Panc1 (cell line): Measurements from ENCODE around the gene OASL. TPM values are rescaled to one million over a fixed set of nuclear protein-coding genes. Genes with fewer than 3 reads are reported as not detected.

Experiments used
- ATAC-seq: fragments of 200-7000 bp; cut with Tn5 transposase; 2 replicates; pipeline ENCODE4 v1.9.1; 2020; ENCODE audit warnings: mild to moderate bottlenecking, moderate library complexity
- BruUV-seq: library from RNA; stranded (reverse); fragments of 400-500 nt; replicated peaks from 2 replicates; lab custom pipeline; 2021; lab: Mats Ljungman, UMichigan
- CTCF ChIA-PET: fragments of 300-600 bp; sonication (Branson Sonifier 250); formaldehyde crosslinking; loops from one replicate; lab custom pipeline; 2022; ENCODE audit warnings: antibody characterized with exemption; lab: Charles Lee
- POLR2A ChIA-PET: fragments of 300-600 bp; sonication (Branson Sonifier 250); formaldehyde crosslinking; loops from one replicate; lab custom pipeline; 2022; ENCODE audit warnings: antibody characterized with exemption; lab: Charles Lee
- DNase-seq: peaks from one replicate; pipeline ENCODE4 v3.0.0-alpha.2; 2010; ENCODE audit warnings: low read depth, low spot score
- H3K27ac ChIP-seq: 2 replicates; pipeline ENCODE4 v1.5.1; 2011; ENCODE audit warnings: mild to moderate bottlenecking, low read length, inconsistent platforms
- H3K27me3 ChIP-seq: fragments of 200-500 bp; sonication (Bioruptor generic); 2 replicates; pipeline ENCODE4 v1.6.0; 2014; ENCODE audit warnings: low read length, inconsistent platforms; ENCODE audit not compliant: control insufficient read depth, insufficient read depth
- H3K36me3 ChIP-seq: fragments of 200-500 bp; sonication (Bioruptor generic); 2 replicates; pipeline ENCODE4 v1.5.1; 2014; ENCODE audit warnings: inconsistent platforms, mild to moderate bottlenecking, low read length, moderate library complexity; ENCODE audit not compliant: control insufficient read depth, insufficient read depth
- H3K4me1 ChIP-seq: 2 replicates; pipeline ENCODE4 v1.5.1; 2011; ENCODE audit warnings: inconsistent platforms, mild to moderate bottlenecking, low read length, moderate library complexity; ENCODE audit not compliant: control insufficient read depth, insufficient read depth
- H3K4me3 ChIP-seq, 2 experiments: 2 replicates each; pipeline ENCODE4 v1.5.1; 2011 to 2012; ENCODE audit warnings: low read depth in 2 of 2, low read length in 2 of 2, mild to moderate bottlenecking in 2 of 2, inconsistent platforms in 1 of 2, moderate library complexity in 1 of 2
- H3K9me3 ChIP-seq: fragments of 200-500 bp; sonication (Bioruptor generic); 2 replicates; pipeline ENCODE4 v1.5.1; 2014; ENCODE audit warnings: low read depth, mild to moderate bottlenecking, inconsistent platforms, low read length, moderate library complexity; ENCODE audit not compliant: control insufficient read depth, insufficient read depth
- POLR2AphosphoS5 ChIP-seq: IDR thresholded peaks from 2 replicates; pipeline ENCODE4 v1.6.1; 2012; ENCODE audit warnings: mild to moderate bottlenecking, low read depth, low read length, moderate library complexity
- SIN3A ChIP-seq: IDR thresholded peaks from 2 replicates; pipeline ENCODE4 v1.6.1; 2012; ENCODE audit warnings: low read depth, mild to moderate bottlenecking, low read length, moderate library complexity, borderline replicate concordance; ENCODE audit not compliant: insufficient read depth
- TCF7L2 ChIP-seq: IDR thresholded peaks from 2 replicates; pipeline ENCODE4 v1.6.1; 2011; ENCODE audit warnings: mild to moderate bottlenecking, low read depth, low read length, inconsistent platforms
- in situ Hi-C: cut with HindIII; loops from 2 replicates; pipeline ENCODE4 v1.10.0; 2016; ENCODE audit warnings: low sequenced_read_pairs, low pct_unique_long_range_greater_than_20kb
- intact Hi-C: fragments of 100-400 bp; cut with micrococcal nuclease; formaldehyde crosslinking; loops from one replicate; pipeline ENCODE4 v1.10.0; 2022; ENCODE audit not compliant: unreplicated experiment
- total RNA-seq: library from RNA; stranded (reverse); gene quantifications from one replicate; pipeline ENCODE4 v1.2.1, GENCODE V29; 2021; ENCODE audit not compliant: unreplicated experiment
- TF ChIP-seq, protein P1 (sequence below), 2 experiments: IDR thresholded peaks; 2 replicates each; pipeline ENCODE4 v1.6.1; 2011 to 2012; ENCODE audit warnings: low read depth in 2 of 2, control low read depth in 1 of 2, low read length in 1 of 2, mild to moderate bottlenecking in 1 of 2, moderate library complexity in 1 of 2; ENCODE audit not compliant: insufficient read depth in 1 of 2
- TF ChIP-seq, protein P2 (sequence below): fragments of 450-650 bp; IDR thresholded peaks from 2 replicates; pipeline ENCODE4 v1.5.1; 2017; ENCODE audit warnings: mild to moderate bottlenecking

Gene OASL
- total RNA-seq, 1 experiment from 2014 or later = 21.1 TPM

DNA sequence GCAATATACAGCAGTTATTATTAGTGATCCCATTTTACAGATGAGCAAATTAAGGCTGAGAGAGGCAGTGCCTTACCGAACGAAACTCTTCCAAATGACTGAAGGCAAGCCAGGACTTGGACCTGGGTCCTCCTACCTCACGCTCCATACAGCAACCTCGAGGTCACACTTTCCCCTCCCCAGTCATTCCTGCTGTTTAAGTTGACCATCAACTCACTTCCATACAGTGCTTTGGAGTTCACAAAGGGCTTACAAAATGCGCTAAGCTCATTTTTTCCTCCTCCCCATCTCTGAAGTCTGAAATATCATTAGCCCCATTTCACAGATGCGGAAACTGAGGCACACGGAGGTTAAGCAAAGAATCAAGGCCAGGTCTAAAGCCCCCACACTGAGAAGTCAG is 56.4 kb downstream of the OASL start:
- Histone ChIP-seq H3K36me3 (no peaks in the 10 kb centered on the region), H3K4me3 (no peak overlapping the region), H3K9me3 (no peaks in the 10 kb centered on the region), H3K27ac (no peak overlapping the region), H3K4me1 (peaks cover 19% of the 10 kb centered on the region), H3K27me3 (no peaks in the 10 kb centered on the region)
- DNase-seq (no peak), ATAC-seq (no peak)
- BruUV-seq = no TSS peak
- in situ Hi-C loops (no loop called here), intact Hi-C loops (no loop called here)
- TF ChIP-seq SIN3A = no peak
- TF ChIP-seq TCF7L2 = no peak
- TF ChIP-seq, protein P1, sequence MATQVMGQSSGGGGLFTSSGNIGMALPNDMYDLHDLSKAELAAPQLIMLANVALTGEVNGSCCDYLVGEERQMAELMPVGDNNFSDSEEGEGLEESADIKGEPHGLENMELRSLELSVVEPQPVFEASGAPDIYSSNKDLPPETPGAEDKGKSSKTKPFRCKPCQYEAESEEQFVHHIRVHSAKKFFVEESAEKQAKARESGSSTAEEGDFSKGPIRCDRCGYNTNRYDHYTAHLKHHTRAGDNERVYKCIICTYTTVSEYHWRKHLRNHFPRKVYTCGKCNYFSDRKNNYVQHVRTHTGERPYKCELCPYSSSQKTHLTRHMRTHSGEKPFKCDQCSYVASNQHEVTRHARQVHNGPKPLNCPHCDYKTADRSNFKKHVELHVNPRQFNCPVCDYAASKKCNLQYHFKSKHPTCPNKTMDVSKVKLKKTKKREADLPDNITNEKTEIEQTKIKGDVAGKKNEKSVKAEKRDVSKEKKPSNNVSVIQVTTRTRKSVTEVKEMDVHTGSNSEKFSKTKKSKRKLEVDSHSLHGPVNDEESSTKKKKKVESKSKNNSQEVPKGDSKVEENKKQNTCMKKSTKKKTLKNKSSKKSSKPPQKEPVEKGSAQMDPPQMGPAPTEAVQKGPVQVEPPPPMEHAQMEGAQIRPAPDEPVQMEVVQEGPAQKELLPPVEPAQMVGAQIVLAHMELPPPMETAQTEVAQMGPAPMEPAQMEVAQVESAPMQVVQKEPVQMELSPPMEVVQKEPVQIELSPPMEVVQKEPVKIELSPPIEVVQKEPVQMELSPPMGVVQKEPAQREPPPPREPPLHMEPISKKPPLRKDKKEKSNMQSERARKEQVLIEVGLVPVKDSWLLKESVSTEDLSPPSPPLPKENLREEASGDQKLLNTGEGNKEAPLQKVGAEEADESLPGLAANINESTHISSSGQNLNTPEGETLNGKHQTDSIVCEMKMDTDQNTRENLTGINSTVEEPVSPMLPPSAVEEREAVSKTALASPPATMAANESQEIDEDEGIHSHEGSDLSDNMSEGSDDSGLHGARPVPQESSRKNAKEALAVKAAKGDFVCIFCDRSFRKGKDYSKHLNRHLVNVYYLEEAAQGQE (IDR thresholded peaks at IDR 0.05; ENCODE audit: insufficient read depth in 1 of 2, low read depth in 2 of 2, low read length in 1 of 2) = no peak
- TF ChIP-seq, protein P2, sequence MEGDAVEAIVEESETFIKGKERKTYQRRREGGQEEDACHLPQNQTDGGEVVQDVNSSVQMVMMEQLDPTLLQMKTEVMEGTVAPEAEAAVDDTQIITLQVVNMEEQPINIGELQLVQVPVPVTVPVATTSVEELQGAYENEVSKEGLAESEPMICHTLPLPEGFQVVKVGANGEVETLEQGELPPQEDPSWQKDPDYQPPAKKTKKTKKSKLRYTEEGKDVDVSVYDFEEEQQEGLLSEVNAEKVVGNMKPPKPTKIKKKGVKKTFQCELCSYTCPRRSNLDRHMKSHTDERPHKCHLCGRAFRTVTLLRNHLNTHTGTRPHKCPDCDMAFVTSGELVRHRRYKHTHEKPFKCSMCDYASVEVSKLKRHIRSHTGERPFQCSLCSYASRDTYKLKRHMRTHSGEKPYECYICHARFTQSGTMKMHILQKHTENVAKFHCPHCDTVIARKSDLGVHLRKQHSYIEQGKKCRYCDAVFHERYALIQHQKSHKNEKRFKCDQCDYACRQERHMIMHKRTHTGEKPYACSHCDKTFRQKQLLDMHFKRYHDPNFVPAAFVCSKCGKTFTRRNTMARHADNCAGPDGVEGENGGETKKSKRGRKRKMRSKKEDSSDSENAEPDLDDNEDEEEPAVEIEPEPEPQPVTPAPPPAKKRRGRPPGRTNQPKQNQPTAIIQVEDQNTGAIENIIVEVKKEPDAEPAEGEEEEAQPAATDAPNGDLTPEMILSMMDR = no peak
- TF ChIP-seq POLR2AphosphoS5 = no peak
- CTCF ChIA-PET = interaction anchor here (0.5 to 0.6 kb wide), 2 partner anchors 47 to 546 kb away, joined by 5 to 18 read pairs; no protein-coding TSS in a partner anchor
- POLR2A ChIA-PET = no interaction called here

DNA sequence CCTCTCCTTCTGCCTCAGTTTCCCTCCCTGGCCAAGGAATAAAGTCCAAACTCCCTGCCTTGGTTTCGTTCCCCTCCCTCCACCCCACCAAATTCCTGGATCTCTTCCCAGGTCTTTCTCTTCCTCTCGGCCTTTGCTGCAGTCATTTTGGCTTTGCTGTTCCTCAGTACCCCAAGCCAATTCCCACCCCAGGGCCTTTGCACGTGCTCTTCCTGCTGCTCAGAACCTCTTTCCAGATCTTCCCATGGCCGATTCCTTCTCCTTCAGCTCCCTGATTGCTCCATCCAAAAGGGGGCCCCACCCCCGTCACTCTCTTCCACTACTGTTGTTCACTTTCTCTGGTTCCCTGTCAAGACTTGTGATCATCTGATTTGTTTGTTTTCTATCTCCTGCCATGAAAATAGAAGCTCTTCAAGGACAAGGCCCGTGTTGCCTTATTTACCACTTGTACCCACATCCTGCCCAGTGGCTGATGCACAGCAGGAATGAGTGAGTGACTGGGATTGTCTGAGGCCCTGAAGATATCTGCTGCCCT is 57.6 kb downstream of the OASL start:
- Histone ChIP-seq H3K27me3 (no peaks in the 10 kb centered on the region), H3K27ac (no peak overlapping the region), H3K36me3 (no peaks in the 10 kb centered on the region), H3K4me1 (peaks cover 19% of the 10 kb centered on the region), H3K4me3 (no peak overlapping the region), H3K9me3 (no peaks in the 10 kb centered on the region)
- CTCF ChIA-PET = interaction anchor here (1.0 kb wide), 1 partner anchor 20 kb away, joined by 4 read pairs; no protein-coding TSS in a partner anchor
- in situ Hi-C loops (no loop called here), intact Hi-C loops (no loop called here)
- TF ChIP-seq, protein P1 (IDR thresholded peaks at IDR 0.05; ENCODE audit: insufficient read depth in 1 of 2, low read depth in 2 of 2, low read length in 1 of 2) = no peak
- TF ChIP-seq SIN3A (no peak), TCF7L2 (no peak), POLR2AphosphoS5 (no peak)
- TF ChIP-seq, protein P2 = no peak
- no peak for DNase-seq
- BruUV-seq = no TSS peak
- no peak for ATAC-seq
- POLR2A ChIA-PET = no interaction called here
